Superior temporal gyrus (tissue), 1 donor: ENCODE data around the gene PPA1.
"Not testable (repeated sequence)": the region's sequence is repeated elsewhere in the genome, so short reads cannot be mapped to it uniquely, and the experiment has no call there.

Experiments used
- DNase-seq: peaks from one replicate; pipeline ENCODE4 v3.0.0-alpha.2; 2016; ENCODE audit errors: extremely low spot score

PPA1 gene

DNA sequence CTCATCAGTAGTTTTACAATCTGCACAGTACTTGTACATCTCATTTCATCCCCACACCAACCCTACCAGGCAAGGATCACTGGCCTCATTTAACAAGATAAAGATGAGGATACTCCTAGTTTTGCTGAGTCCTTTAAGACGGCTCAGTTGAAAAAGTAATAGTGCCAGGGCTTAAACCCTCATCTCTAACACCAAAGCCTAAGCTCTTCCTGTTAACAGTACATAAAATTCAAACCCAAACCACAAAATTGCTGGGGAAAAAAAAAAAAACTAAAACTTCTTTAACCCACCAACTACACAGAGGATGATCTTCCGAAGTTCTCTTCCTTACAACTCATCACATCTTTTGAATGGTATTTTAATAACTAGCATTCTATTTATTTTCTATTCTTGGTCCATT is 64.2 kb downstream of the PPA1 start:
- no peak for DNase-seq

DNA sequence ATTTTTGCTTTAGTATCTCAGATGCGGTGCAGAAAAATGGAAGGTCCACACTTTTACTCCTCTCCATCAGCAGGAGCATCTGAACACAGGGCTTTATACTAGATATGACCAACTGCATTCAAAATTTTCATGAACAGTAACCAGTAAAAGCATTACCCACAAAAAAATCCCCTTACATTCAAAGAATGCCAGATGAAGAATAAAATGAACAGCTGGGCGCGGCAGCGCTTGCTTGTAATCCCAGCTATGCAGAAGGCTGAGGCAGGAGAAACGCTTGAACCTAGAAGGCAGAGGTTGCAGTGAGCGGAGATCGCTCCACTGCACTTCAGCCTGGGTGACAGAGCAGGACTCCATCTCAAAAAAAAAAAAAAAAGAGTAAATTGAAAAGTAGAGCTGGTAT is 66.0 kb downstream of the PPA1 start:
- no peak for DNase-seq

DNA sequence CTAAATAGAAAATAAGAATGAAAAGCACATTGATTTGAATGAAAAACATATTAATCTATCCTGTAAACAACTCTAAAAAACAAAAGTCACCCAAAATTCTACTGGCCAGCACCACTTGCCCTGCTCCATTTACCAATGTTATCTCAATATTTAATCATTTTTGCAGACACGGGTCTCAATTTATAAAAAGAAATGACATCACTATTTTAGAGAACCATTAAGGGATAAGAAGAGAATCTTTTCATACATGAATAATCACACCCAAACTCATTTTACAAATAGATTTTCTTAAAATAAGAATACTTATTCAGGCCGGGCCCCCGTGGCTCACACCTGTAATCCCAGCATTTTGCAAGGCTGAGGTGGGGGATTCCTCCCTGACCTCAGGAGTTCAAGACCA is 66.8 kb downstream of the PPA1 start:
- no peak for DNase-seq

DNA sequence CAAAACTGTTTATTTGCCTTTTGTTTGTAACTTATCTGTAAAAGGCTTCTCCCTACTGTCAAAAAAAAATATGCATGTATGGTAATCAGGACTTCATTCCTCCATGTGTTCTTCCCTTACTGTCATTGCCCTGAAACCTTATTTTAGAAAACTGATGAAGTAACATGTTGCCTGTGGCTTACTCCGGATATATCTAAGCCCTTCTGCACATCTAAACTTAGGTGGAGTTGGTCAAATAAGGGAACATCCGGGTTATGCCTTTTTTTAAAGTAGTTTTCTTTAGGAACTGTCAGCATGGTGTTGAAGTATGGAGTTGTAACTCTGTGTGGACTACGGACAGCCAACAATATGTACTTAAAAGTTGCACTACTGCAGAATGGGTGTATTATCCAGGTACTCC is 69.1 kb downstream of the PPA1 start:
- no peak for DNase-seq

DNA sequence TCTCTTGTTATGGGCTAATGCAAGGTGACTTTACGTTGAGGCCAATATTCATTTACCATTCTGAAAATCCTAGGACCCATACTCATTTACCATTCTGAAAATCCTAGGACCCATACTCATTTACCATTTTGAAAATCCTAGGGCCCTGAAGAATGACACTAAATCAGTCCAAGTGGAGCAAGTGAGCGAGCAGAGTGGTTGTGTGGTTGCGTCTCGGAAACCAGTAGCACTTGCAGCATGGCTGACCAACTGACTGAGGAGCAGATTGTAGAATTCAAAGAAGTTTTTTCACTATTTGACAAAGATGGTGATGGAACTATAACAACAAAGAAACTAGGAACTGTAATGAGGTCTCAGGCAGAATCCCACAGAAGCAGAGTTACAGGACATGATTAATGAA is 69.8 kb downstream of the PPA1 start:
- no peak for DNase-seq

DNA sequence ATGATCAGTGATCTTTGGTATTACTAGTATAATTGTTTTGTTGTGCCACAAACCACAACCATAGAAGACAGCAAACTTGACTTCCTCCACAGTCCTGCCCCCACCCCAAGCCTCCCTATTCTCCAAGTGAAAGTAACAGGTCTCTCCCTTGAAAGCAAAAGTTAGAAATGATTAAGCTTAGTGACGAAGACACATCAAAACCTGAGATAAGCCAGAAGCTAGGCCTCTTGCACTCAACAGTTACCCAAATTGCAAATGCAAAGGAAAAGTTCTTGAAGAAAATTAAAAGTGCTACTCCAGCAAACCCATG is 70.4 kb downstream of the PPA1 start:
- no peak for DNase-seq

DNA sequence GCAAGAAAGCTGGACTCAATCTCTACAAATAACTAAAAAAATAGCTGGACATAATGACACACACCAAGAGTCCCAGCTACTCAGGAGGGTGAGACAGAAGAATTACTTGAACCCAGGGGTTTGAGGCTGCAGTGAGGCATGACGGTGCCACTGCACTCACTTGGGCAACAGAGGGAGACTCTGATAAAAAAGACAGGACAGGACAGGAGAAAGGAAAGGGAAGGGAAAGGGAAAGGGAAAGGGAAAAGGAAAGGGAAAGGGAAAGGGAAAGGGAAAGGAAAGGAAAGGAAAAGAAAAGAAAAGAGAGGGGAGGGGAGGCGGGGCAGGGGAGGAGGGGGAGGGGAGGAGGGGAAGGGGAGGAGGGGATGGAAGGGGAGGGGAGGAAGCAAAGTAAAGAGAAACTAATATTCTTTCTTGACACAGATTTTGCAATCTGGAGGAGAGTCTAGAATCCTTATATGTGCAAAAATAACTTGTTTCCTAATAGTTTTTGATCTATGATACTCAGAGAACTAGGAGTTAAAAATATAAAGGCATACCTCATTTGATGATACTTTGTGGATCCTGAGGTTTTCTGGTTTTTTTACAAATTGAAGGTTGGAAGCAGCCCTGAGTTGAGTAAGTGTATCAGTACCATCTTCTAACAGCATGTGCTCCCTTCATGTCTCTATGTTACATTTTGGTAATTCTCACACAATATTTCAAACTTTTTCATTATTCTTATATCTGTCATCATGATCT is 70.9 kb downstream of the PPA1 start:
- DNase-seq = no peak

DNA sequence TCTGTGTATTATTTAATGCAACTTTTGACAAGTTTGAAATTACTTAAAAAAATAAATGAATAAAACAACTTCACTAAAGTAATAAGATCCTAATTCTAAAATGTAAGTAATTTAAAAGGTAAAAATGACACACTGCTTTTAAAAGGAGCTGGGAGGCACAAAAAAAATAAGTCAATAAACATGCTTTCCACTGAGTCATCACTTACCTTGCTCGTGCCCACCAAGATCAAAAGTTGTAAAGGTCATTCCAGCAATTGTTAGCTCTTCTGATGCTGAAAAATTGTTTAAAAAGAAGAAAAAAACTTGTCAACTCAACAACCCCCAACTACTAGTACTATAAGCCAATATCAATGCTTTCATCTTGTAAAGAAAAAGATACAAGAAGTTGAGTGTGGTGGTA is 72.4 kb downstream of the PPA1 start:
- no peak for DNase-seq

DNA sequence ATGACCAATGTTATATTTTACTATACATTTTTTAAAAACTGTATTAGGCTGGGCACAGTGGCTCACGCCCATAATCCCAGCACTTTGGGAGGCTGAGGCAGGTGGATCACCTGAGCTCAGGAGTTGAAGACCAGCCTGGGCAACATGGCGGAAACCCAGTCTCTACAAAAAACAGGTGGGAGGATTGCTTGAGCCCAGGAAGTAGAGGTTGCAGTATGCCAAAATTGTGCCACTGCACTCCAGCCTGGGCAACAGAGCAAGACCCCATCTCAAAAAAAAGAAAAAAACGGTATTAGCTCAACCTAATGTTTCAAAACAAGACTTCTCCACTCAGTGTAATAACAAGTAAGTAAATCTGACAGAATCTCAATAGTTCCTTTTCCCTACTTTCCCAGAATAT is 73.9 kb downstream of the PPA1 start:
- not testable (repeated sequence) for DNase-seq

DNA sequence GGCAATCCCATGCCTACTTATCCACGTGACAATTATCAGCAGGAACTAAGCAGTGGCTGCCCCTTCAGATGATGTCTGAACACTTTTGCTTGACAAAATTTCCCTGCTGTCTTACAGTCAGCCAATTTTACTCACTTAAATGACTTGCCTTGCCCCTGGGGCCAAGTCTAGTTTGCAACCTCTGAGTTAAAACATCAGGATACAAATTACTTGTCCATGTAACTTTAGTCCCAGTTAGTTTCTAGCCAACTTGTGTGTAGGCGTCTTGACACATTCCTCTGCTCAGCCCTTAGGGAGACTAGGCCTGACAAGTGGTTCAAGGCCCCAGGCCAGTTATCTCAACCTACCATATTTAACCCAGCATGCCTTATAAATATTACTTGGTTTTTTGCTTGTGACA is 75.1 kb downstream of the PPA1 start:
- no peak for DNase-seq

DNA sequence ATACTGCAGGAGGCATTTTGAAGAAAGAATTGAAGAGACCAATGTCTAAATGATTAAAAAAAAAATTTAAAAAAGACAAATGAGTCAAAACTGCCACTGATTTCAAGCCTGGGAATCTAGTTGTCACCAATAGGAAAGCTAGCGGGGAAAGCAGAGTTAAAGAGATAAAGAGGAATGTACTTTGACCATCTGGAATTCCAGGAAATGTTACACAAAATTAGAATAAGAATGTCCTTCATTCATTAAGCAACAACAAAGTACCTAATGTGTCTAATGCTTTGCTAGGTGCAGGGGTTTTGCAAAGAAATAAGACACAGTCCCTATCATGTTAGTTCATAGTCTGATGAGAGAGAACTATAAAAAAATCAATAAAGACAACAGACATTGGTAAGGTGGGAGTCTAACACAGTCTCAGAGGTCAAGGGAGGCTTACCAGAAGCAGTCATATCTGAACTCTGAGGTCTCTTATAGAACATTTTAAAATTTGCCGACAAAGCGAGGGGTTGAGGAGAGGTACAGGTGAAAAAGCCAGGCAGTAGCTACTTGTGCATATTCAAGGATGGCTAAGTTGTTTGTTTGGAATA is 77.9 kb downstream of the PPA1 start:
- DNase-seq = no peak
